CD4-positive, CD25-positive, alpha-beta regulatory T cell (primary cell): Measurements from ENCODE around the gene ATP6V1G3. TPM values are rescaled to one million over a fixed set of nuclear protein-coding genes. Genes with fewer than 3 reads are reported as not detected.
"Not testable (repeated sequence)": the region's sequence is repeated elsewhere in the genome, so short reads cannot be mapped to it uniquely, and the experiment has no call there.

Source experiments
- ATAC-seq, 2 donors: fragments of 150-1000 bp; cut with Tn5 transposase; one replicate each; pipeline ENCODE4 v1.10.0; 2021; ENCODE audit warnings: low read depth in 2 of 2, moderate number of reproducible peaks in 2 of 2, moderate library complexity in 1 of 2
- DNase-seq, 3 donors: peaks; one replicate each; pipeline versions ENCODE4 v3.0.0 to v3.0.0-alpha.2; 2012 to 2022; ENCODE audit warnings: mixed read lengths in 1 of 3
- H3K27ac ChIP-seq: one replicate; pipeline ENCODE4 v1.7.0; 2013; ENCODE audit warnings: mild to moderate bottlenecking, low read length; ENCODE audit not compliant: insufficient read depth, poor library complexity, severe bottlenecking
- H3K27me3 ChIP-seq: one replicate; pipeline ENCODE4 v1.7.0; 2013; ENCODE audit warnings: low read length; ENCODE audit not compliant: control insufficient read depth, insufficient read depth
- H3K36me3 ChIP-seq: one replicate; pipeline ENCODE4 v1.7.0; 2013; ENCODE audit warnings: mild to moderate bottlenecking, low read length, moderate library complexity; ENCODE audit not compliant: control insufficient read depth, insufficient read depth
- H3K4me1 ChIP-seq: 2 replicates; pipeline ENCODE4 v1.7.0; 2013; ENCODE audit warnings: mild to moderate bottlenecking, low read length; ENCODE audit not compliant: insufficient read depth, control insufficient read depth, poor library complexity, severe bottlenecking
- H3K4me3 ChIP-seq: one replicate; pipeline ENCODE4 v1.7.0; 2013; ENCODE audit warnings: low read depth, mild to moderate bottlenecking, low read length, moderate library complexity
- H3K9me3 ChIP-seq, 2 experiments: 1 replicate in 1 of 2; 2 replicates in 1 of 2; pipeline ENCODE4 v1.7.0; 2013; ENCODE audit warnings: low read length in 2 of 2, mild to moderate bottlenecking in 1 of 2, moderate library complexity in 1 of 2; ENCODE audit not compliant: control insufficient read depth in 2 of 2
- H3K27ac Mint-ChIP-seq, 3 donors: one replicate each; pipeline ENCODE4 v1.8.0; 2020 to 2022; ENCODE audit warnings: mild to moderate bottlenecking in 3 of 3, mixed read lengths in 3 of 3, moderate library complexity in 2 of 3
- H3K27me3 Mint-ChIP-seq: one replicate; pipeline ENCODE4 v1.8.0; 2022; ENCODE audit warnings: mild to moderate bottlenecking, mixed read lengths
- H3K36me3 Mint-ChIP-seq: one replicate; pipeline ENCODE4 v1.8.0; 2020; ENCODE audit warnings: mixed read lengths
- H3K4me1 Mint-ChIP-seq, 4 donors: one replicate each; pipeline ENCODE4 v1.8.0; 2020 to 2022; ENCODE audit warnings: mixed read lengths in 4 of 4, mild to moderate bottlenecking in 1 of 4
- H3K4me3 Mint-ChIP-seq, 4 donors: one replicate each; pipeline ENCODE4 v1.8.0; 2020 to 2022; ENCODE audit warnings: mild to moderate bottlenecking in 4 of 4, mixed read lengths in 4 of 4, moderate library complexity in 3 of 4
- H3K9me3 Mint-ChIP-seq, 7 donors: one replicate each; pipeline ENCODE4 v1.8.0; 2020 to 2022; ENCODE audit warnings: mixed read lengths in 7 of 7, mild to moderate bottlenecking in 3 of 7, moderate library complexity in 2 of 7
- polyA plus RNA-seq, 4 donors: library from polyadenylated mRNA; unstranded; fragments of 300-500 nt; fragmentation: Illumina TruSeq; gene quantifications; one replicate each; pipeline ENCODE4 v1.2.3, GENCODE V29; 2021
- total RNA-seq: library from RNA; stranded (reverse); gene quantifications from one replicate; pipeline ENCODE4 v1.2.3, GENCODE V29; 2022

ATP6V1G3 gene
- total and polyA plus RNA-seq, 5 donors from 2014 or later, result 0.87 TPM; not detected in 4

DNA sequence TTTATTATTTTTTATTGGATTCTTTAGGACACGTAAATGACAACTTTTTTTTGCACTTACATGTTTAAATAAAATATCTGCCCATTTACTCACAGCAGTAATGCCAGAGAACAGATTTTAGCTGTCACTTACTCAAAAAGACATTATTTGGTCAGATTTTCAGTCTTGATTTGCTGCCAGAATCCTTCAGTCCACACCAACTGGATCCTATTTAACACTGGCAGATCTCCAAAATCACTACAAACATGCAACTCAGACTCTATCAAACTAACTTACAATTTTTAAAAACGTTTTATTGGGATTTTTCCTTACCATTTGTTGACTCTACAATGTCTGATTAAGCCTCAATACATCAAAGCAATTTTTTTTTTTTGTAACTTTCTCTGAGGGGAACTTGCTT is 11.1 kb downstream of the ATP6V1G3 start:
- ATAC-seq (no peak), DNase-seq (no peak)
- no peaks in the 10 kb centered on the region for H3K9me3 ChIP-seq
- H3K27ac Mint-ChIP-seq, result peak overlapping the region in 1 of 3 donors; percentile 93
- H3K36me3 ChIP-seq, result no peaks in the 10 kb centered on the region
- no peaks in the 10 kb centered on the region for H3K27me3 Mint-ChIP-seq
- H3K4me1 Mint-ChIP-seq, result peaks cover 22 to 67% (median 41%) of the 10 kb centered on the region in 4 donors
- no peaks in the 10 kb centered on the region for H3K27me3 ChIP-seq
- H3K9me3 Mint-ChIP-seq, result peaks cover 0 to 2% (median 0%) of the 10 kb centered on the region in 7 donors
- no peaks in the 10 kb centered on the region for H3K36me3 Mint-ChIP-seq
- H3K27ac ChIP-seq, result no peak overlapping the region
- no peak overlapping the region for H3K4me3 Mint-ChIP-seq
- H3K4me3 ChIP-seq, result no peak overlapping the region
- H3K4me1 ChIP-seq, result peaks cover 7% of the 10 kb centered on the region

DNA sequence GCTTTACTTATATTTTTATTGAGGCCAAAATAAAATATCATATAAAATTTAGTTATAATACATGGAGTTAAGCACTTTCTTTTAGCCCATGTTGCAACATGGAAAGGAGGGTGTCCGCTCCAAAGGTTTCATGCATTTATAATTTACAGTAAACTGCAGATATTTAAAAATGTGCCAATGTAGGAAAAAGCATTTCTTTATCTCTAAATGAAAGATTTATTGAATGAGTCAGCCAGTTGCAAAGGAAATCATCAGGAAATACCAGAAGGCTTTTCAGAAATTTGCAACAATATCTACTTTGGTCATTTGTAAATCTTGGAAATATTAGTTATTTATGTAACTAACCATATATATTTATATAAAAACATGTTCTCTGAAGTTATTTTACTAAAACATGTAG is 12.1 kb downstream of the ATP6V1G3 start:
- H3K36me3 Mint-ChIP-seq, result no peaks in the 10 kb centered on the region
- Histone ChIP-seq H3K9me3 (no peaks in the 10 kb centered on the region), H3K36me3 (no peaks in the 10 kb centered on the region), H3K4me3 (no peak overlapping the region), H3K27me3 (no peaks in the 10 kb centered on the region), H3K27ac (no peak overlapping the region), H3K4me1 (peaks cover 5% of the 10 kb centered on the region)
- no peak for DNase-seq
- peaks cover 15 to 62% (median 35%) of the 10 kb centered on the region in 4 donors for H3K4me1 Mint-ChIP-seq
- H3K27me3 Mint-ChIP-seq, result no peaks in the 10 kb centered on the region
- no peak overlapping the region for H3K27ac Mint-ChIP-seq
- no peak for ATAC-seq
- peaks cover 0 to 2% (median 0%) of the 10 kb centered on the region in 7 donors for H3K9me3 Mint-ChIP-seq
- H3K4me3 Mint-ChIP-seq, result no peak overlapping the region

DNA sequence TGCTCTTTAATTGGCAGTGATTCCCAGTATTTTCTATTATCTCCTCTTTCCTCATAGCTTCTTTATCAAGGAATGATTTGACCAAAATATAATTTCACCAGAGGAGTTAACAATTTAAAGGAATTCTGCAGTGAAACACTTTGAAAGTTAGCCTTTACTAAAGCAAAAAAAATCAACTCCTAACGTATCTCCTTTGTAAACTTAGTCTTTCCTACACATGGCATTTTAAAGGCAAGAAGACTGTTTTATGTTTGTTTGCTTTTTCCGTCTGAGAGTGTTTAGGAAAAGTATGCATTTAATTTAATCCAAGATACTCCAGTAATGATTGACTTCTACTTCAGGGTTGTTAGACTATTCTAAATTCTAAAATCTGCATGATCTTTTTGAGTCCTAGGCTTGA is 15.9 kb downstream of the ATP6V1G3 start:
- H3K27ac Mint-ChIP-seq, result peak overlapping the region; percentile 87 to 99 (median 91)
- ATAC-seq, result no peak
- no peaks in the 10 kb centered on the region for H3K9me3 ChIP-seq
- no peaks in the 10 kb centered on the region for H3K27me3 ChIP-seq
- peaks cover 39% of the 10 kb centered on the region for H3K4me1 ChIP-seq
- peak overlapping the region; percentile 77 for H3K27ac ChIP-seq
- peak overlapping the region; percentile 90 for H3K4me3 ChIP-seq
- no peak for DNase-seq
- H3K36me3 Mint-ChIP-seq, result no peaks in the 10 kb centered on the region
- no peaks in the 10 kb centered on the region for H3K27me3 Mint-ChIP-seq
- peaks cover 0 to 2% (median 0%) of the 10 kb centered on the region in 7 donors for H3K9me3 Mint-ChIP-seq
- H3K36me3 ChIP-seq, result no peaks in the 10 kb centered on the region
- H3K4me3 Mint-ChIP-seq, result peak overlapping the region; percentile 53 to 87 (median 70)
- peaks cover 19 to 76% (median 50%) of the 10 kb centered on the region in 4 donors for H3K4me1 Mint-ChIP-seq

GRCh38 chr1:198524127-198524526 is 16.4 kb downstream of the ATP6V1G3 start:
- not testable (repeated sequence) for H3K9me3 ChIP-seq, H3K27me3 Mint-ChIP-seq, H3K27me3 ChIP-seq, ATAC-seq, H3K36me3 Mint-ChIP-seq, H3K9me3 Mint-ChIP-seq, H3K36me3 ChIP-seq
- peak in 2 of 3 donors; percentile 24 to 33 for DNase-seq
- H3K27ac Mint-ChIP-seq, result peak overlapping the region; percentile 87 to 99 (median 91)
- Histone ChIP-seq H3K4me3 (peak overlapping the region; percentile 90), H3K27ac (peak overlapping the region; percentile 77), H3K4me1 (peaks cover 43% of the 10 kb centered on the region)
- H3K4me3 Mint-ChIP-seq, result peak overlapping the region; percentile 45 to 87 (median 70)
- peaks cover 23 to 78% (median 53%) of the 10 kb centered on the region in 4 donors for H3K4me1 Mint-ChIP-seq

GRCh38 chr1:198523182-198523950 is 17.1 kb downstream of the ATP6V1G3 start:
- peak; percentile 49 to 56 for ATAC-seq
- H3K4me1 Mint-ChIP-seq, result peaks cover 23 to 86% (median 58%) of the 10 kb centered on the region in 4 donors
- H3K9me3 Mint-ChIP-seq, result peaks cover 0 to 2% (median 0%) of the 10 kb centered on the region in 7 donors
- H3K27ac Mint-ChIP-seq, result peak overlapping the region; percentile 87 to 99 (median 91)
- no peaks in the 10 kb centered on the region for H3K36me3 ChIP-seq
- peaks cover 51% of the 10 kb centered on the region for H3K4me1 ChIP-seq
- DNase-seq, result peak in 2 of 3 donors; percentile 70 to 82
- peak overlapping the region; percentile 45 to 87 (median 77) for H3K4me3 Mint-ChIP-seq
- H3K27ac ChIP-seq, result peak overlapping the region; percentile 77
- no peaks in the 10 kb centered on the region for H3K27me3 ChIP-seq
- no peaks in the 10 kb centered on the region for H3K9me3 ChIP-seq
- H3K36me3 Mint-ChIP-seq, result no peaks in the 10 kb centered on the region
- H3K27me3 Mint-ChIP-seq, result no peaks in the 10 kb centered on the region
- peak overlapping the region; percentile 90 for H3K4me3 ChIP-seq

DNA sequence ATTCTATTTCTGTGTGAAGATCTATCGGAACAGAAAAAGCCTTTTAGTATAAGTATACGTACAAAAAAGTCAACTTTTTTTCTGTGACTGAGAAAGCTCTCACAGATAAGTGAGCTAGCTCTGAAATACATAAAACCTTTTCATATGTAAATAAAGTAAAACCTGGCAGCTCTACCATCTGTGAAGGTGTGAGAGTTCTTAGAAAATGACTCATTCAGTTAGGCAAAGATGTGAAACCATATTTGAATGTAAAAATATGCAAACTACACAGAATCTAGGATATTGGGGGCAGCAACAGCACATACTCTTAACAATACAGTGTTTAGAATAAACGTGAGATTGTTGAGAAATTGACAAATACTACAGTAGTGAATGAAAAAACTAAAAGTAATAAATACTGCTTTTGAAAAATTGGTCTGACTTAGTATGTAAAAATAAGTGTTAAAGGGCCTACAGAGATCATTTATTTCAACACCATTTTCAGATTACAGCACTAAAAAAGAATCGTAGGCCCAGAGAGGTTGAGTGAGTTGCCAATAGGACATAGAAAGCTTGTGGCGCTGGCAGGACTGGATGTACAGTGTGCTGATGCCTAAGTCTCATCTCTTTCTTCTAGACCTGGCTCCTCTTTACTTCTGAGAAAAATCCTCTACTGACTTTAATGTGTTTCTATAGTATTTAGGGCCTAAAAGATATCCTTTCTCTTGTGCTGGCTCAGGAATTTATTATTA is 19.8 kb downstream of the ATP6V1G3 start:
- Histone ChIP-seq H3K27ac (peak overlapping the region; percentile 77), H3K27me3 (no peaks in the 10 kb centered on the region)
- H3K36me3 Mint-ChIP-seq, result no peaks in the 10 kb centered on the region

DNA sequence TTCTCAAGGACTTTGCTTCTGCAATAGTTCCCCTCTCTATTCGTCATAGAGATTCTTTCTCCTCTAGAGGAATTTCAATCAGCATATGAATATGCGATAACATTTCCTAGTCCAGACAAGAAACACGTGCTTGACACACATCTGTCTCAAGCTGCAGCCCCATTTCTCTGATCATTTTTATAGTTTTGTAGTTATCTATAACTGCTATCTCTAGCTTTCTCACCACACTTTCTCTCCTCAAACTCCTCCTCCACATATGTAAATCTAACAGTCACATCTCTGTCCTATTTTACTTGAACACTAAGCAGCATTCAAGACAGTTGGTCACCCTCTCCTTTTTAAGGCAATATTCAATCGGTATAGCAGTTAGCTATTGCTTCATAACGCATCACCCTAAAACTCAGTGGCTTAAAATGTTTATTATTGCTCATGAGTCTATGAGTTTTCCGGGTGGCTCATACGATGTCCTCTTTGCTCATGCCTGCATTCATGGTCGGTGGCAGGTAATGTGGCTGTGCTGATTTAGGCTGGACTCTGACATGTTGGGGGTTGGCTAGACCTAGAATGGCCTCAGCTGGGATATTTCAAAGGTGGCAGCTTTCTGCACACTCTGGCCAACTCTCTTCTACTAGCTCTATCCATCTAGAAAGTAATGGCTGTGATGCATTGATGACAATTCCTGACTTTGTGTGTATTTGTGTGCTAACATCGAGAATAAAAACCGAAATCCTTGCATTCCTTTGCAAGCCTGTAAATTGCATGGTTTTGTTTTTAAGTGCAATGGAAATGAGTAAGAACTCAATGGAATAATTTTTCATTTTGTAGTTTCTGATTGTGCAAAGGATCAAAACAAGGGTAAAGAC is 20.6 kb downstream of the ATP6V1G3 start:
- Histone ChIP-seq H3K27ac (peak overlapping the region; percentile 77), H3K4me1 (peaks cover 54% of the 10 kb centered on the region), H3K27me3 (no peaks in the 10 kb centered on the region), H3K4me3 (peak overlapping the region; percentile 71), H3K9me3 (no peaks in the 10 kb centered on the region), H3K36me3 (no peaks in the 10 kb centered on the region)
- H3K27ac Mint-ChIP-seq, result peak overlapping the region; percentile 84 to 97 (median 91)
- H3K4me3 Mint-ChIP-seq, result peak overlapping the region; percentile 75 to 91 (median 80)
- no peaks in the 10 kb centered on the region for H3K27me3 Mint-ChIP-seq
- DNase-seq, result peak in 2 of 3 donors; percentile 34 to 74
- peak; percentile 27 to 36 for ATAC-seq
- peaks cover 0 to 1% (median 0%) of the 10 kb centered on the region in 7 donors for H3K9me3 Mint-ChIP-seq
- H3K36me3 Mint-ChIP-seq, result peaks cover 6% of the 10 kb centered on the region
- peaks cover 32 to 86% (median 63%) of the 10 kb centered on the region in 4 donors for H3K4me1 Mint-ChIP-seq

More for the DNA sequence above, 19.8 kb downstream of the ATP6V1G3 start:
- H3K9me3 Mint-ChIP-seq, result peaks cover 0 to 1% (median 0%) of the 10 kb centered on the region in 7 donors
- Histone ChIP-seq H3K4me3 (peak overlapping the region; percentile 71), H3K4me1 (peaks cover 54% of the 10 kb centered on the region), H3K9me3 (no peaks in the 10 kb centered on the region), H3K36me3 (no peaks in the 10 kb centered on the region)
- peak in 2 of 3 donors; percentile 40 to 87 for DNase-seq
- H3K27ac Mint-ChIP-seq, result peak overlapping the region; percentile 84 to 97 (median 91)
- H3K27me3 Mint-ChIP-seq, result no peaks in the 10 kb centered on the region
- H3K4me3 Mint-ChIP-seq, result peak overlapping the region; percentile 75 to 91 (median 80)
- ATAC-seq, result peak; percentile 78 to 80
- H3K4me1 Mint-ChIP-seq, result peaks cover 31 to 83% (median 60%) of the 10 kb centered on the region in 4 donors
